ENCODE measurements around the gene GTF3C5. TPM values are rescaled to one million over a fixed set of nuclear protein-coding genes. Genes with fewer than 3 reads are reported as not detected.

Gene GTF3C5
- total and polyA plus RNA-seq, 9 of the 15 experiments (the other 6 are each of a cell fraction or from before 2014, with no cell fraction given) = 3.8 to 118 (median 83.7) TPM

DNA sequence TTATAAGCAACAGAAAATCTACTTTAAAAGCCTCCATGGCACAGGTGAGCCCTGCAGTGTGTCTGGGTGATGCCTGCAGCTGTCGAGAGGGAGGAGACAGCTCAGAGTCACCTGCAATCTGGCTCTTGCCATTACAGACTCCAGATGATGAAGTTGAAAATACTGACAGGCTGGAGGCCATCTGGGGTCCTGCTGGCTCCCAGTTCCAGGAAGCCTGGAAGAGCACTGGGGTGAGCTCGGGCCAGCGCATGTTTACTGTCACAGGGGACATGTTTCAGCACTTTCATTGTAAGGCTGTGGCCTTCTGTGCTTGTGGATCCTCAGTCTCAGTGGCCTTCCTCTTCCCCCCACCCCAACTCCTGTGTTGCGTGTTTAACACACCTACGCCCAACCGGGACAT is 59.4 kb downstream of the GTF3C5 start:
- CTCF ChIA-PET (ENCODE audit: low intra/inter-chr PET ratio) = no interaction called here

More for the DNA sequence above, 59.4 kb downstream of the GTF3C5 start:
- H3K4me2 ChIP-seq (ENCODE audit: insufficient read depth, low read length) = no peak overlapping the region
- no peak overlapping the region for H3K4me3 ChIP-seq
- H3K9me3 ChIP-seq (replicated peaks; ENCODE audit: control insufficient read depth, insufficient read depth, low read depth, low read length) = no peaks in the 10 kb centered on the region
- H3K9ac ChIP-seq (ENCODE audit: insufficient read depth in 1 of 2, low read depth in 2 of 2, low read length in 2 of 2) = no peak overlapping the region; a peak in 1 of 4 replicates
- no peak for TF ChIP-seq ZEB2 (IDR thresholded peaks at IDR 0.05)
- no peak for TF ChIP-seq MEIS2 (IDR thresholded peaks at IDR 0.05; ENCODE audit: partially characterized antibody)
- no peak for TF ChIP-seq POLR2H (tag; IDR thresholded peaks at IDR 0.05; ENCODE audit: low read depth)
- TF ChIP-seq CSDE1 (IDR thresholded peaks at IDR 0.05) = no peak
- TF ChIP-seq MEF2D (tag; conservative IDR thresholded peaks at IDR 0.05; ENCODE audit: low read depth) = no peak
- TF ChIP-seq ZNF707 (CRISPR knock-in tag; conservative IDR thresholded peaks at IDR 0.05) = no peak
- no peak for TF ChIP-seq STAT5B (CRISPR knock-in tag; IDR thresholded peaks at IDR 0.05)
- no peak for TF ChIP-seq NCOA6 (IDR thresholded peaks at IDR 0.05)
- no peak for TF ChIP-seq NFATC3 (IDR thresholded peaks at IDR 0.05)
- TF ChIP-seq ZNF140 (CRISPR knock-in tag; IDR thresholded peaks at IDR 0.05) = no peak
- no peak for TF ChIP-seq MBD1 (CRISPR knock-in tag; IDR thresholded peaks at IDR 0.05)
- no peak for ATAC-seq
- no peak overlapping the region for H3K27ac ChIP-seq (ENCODE audit: extremely low read depth, low read depth, low read length)
- H3K79me2 ChIP-seq (ENCODE audit: control insufficient read depth, insufficient read depth, low read length) = no peaks in the 10 kb centered on the region
- H3K9me1 ChIP-seq (ENCODE audit: control insufficient read depth, insufficient read depth, low read length) = no peaks in the 10 kb centered on the region
- no peaks in the 10 kb centered on the region for H3K27me3 ChIP-seq (ENCODE audit: control insufficient read depth in 2 of 2, insufficient read depth in 2 of 2, low read length in 2 of 2)
- WGBS (ENCODE audit: insufficient coverage, low coverage, missing lambda C conversion rate) = 27% methylated on average over 6 of the region's 6 CpGs
- H4K20me1 ChIP-seq (replicated peaks; ENCODE audit: control insufficient read depth, insufficient read depth, low read length) = no peaks in the 10 kb centered on the region
- POLR2A ChIA-PET = interaction anchor here (0.7 to 1.4 kb wide), 3 partner anchors 33 to 73 kb away, joined by 3 to 5 read pairs (median 4); partner anchors contain the start of gene GBGT1
- no peaks in the 10 kb centered on the region for H3K36me3 ChIP-seq (ENCODE audit: control insufficient read depth, insufficient read depth, low read length)
- in situ Hi-C loops (cut with MboI) (no loop called here), intact Hi-C loops (cut with micrococcal nuclease) (no loop called here)
- no TSS peak for BruUV-seq (replicated peaks)
- DNase-seq (ENCODE audit: extremely low read depth in 1 of 4, low spot score in 3 of 4) = no peak
- no peak for FAIRE-seq
- H2AFZ ChIP-seq (ENCODE audit: low read depth, low read length) = no peak overlapping the region
- no peaks in the 10 kb centered on the region; a peak in 1 of 5 replicates for H3K4me1 ChIP-seq (replicated peaks in 1 of 2; ENCODE audit: control insufficient read depth in 2 of 2, insufficient read depth in 2 of 2, low read length in 2 of 2)
